Fibroblast of the aortic adventitia (primary cell): Measurements from ENCODE around the gene ZNF652. TPM values are rescaled to one million over a fixed set of nuclear protein-coding genes. Genes with fewer than 3 reads are reported as not detected.

Experiments used
- DNase-seq: peaks from one replicate; pipeline ENCODE4 v3.0.0-alpha.2; 2010; ENCODE audit warnings: low read depth
- H3K4me3 ChIP-seq: 2 replicates; pipeline ENCODE4 v1.5.1; 2011; ENCODE audit warnings: low read depth, mild to moderate bottlenecking, control low read depth, low read length, moderate library complexity
- total RNA-seq: library from RNA; depleted of rRNA; stranded (reverse); fragments of >200 nt; gene quantifications from 2 replicates; pipeline ENCODE4 v1.2.3, GENCODE V29; 2012; ENCODE audit warnings: low replicate concordance
- TF ChIP-seq, protein P1 (sequence below): IDR thresholded peaks from 2 replicates; pipeline ENCODE4 v1.5.1; 2011; ENCODE audit warnings: mild to moderate bottlenecking, low read length, control low read depth, inconsistent platforms; ENCODE audit not compliant: insufficient read depth

ZNF652 gene
- total RNA-seq, 1 donor = 25.6 TPM

DNA sequence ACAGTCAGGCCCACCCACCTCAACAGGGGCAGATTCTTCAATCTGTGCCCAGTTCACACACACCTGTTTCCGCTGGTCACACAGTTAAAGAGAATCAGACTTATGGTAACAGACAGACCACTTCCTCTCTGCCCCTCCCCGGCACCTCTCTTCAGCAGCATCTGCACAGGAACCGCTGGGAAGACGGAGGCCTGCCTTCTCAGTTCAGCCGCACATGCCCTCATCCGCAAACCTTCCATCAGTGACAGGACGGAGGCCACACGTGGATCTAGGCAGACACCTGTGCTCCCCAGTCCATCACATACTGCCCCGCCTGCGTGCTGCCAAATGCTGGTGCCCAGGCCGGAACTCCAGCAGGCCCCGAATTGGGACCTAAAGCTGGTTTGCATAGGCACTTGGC is 42.3 kb upstream of the ZNF652 start:
- no peak for DNase-seq
- TF ChIP-seq, protein P1, sequence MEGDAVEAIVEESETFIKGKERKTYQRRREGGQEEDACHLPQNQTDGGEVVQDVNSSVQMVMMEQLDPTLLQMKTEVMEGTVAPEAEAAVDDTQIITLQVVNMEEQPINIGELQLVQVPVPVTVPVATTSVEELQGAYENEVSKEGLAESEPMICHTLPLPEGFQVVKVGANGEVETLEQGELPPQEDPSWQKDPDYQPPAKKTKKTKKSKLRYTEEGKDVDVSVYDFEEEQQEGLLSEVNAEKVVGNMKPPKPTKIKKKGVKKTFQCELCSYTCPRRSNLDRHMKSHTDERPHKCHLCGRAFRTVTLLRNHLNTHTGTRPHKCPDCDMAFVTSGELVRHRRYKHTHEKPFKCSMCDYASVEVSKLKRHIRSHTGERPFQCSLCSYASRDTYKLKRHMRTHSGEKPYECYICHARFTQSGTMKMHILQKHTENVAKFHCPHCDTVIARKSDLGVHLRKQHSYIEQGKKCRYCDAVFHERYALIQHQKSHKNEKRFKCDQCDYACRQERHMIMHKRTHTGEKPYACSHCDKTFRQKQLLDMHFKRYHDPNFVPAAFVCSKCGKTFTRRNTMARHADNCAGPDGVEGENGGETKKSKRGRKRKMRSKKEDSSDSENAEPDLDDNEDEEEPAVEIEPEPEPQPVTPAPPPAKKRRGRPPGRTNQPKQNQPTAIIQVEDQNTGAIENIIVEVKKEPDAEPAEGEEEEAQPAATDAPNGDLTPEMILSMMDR = no peak
- no peak overlapping the region for H3K4me3 ChIP-seq

DNA sequence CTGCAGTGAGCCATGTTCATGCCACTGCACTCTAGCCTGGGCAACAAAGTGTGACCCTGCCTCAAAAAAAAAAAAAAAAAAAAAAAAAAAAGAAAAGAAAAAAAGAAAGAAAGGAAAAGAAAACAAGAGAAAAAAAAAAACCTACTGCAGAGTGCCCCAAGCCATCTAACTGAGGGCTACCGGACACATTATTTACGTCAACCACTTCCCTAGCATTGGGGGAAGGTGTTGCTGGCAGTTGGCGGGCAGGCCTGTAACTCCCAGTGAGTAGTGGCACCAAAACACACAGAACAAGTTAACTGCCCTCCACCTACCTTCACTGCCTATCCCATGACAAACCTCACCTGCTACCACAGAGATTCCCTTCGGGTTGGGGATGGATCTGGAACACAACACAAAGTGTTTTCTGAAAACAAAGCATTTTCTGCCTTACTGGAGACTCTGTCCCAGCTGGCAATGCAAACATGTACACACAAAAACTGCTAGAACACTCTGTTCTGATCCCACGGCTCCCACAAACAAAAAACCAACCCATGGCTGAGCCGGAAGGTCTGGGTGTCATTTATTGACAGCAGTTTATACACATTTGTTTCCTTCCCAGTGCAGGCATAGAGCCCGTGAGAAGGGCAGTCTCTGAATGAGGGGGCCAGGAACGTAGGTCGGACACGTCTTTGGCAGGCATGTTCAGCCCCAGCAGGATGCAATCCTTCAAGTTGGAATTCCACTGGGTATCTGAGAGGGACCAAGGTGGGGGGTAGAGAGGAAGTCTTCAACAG is 41.7 kb upstream of the ZNF652 start:
- TF ChIP-seq, protein P1 = no peak
- DNase-seq = no peak
- H3K4me3 ChIP-seq = no peak overlapping the region

DNA sequence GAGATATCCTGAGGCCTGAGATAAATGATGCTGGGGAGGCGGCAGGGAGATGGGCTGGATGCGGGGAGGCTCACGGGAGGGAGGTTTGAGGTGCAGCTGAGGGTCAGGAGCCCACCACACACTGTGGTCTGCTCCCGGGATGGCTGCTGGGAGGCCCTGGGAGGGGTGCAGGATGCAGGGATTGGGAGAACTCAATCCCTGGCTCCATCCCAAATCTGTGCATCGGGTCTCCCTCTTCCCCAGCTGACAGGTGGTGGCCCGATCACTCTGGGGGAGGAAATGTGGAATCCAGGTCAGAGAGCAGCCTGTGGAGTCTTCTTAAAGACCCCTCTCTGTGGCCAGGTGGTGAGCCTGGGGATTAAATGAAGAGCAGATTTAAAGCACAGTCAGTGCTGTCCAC is 40.7 kb upstream of the ZNF652 start:
- no peak overlapping the region for H3K4me3 ChIP-seq
- DNase-seq = no peak
- TF ChIP-seq, protein P1 = no peak

DNA sequence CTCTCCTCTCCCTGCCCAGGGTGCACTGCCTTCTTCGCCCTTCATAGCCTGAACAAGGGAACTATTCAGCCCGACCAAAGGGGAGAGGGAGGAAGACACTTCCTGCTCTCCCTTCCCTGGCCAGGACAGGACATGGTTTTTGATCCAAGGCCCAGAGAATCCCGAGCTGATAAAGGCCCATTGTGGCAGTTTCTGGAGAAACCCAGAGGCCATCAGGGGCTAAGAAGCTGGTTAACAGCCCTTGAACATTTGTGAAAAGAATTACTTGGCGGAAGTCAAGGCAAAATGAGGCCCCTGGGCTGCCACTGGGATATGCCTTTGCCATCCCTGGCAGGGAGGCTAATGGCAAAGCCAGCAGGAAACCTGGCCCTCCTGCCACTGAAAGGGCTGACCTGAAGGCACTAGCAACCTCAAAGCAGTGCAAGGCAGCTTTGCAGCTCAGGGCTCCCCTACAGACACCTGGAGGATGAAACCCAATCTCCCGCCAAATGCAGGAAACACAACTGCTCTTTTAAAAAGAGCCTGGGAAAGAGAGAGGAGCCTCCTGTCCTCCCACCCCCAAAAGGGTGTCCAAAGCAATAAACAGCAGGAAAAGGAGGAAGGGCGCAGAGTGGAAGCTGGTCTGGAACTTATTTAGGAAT is 40.0 kb upstream of the ZNF652 start:
- H3K4me3 ChIP-seq = no peak overlapping the region
- TF ChIP-seq, protein P1 = no peak
- DNase-seq = no peak

DNA sequence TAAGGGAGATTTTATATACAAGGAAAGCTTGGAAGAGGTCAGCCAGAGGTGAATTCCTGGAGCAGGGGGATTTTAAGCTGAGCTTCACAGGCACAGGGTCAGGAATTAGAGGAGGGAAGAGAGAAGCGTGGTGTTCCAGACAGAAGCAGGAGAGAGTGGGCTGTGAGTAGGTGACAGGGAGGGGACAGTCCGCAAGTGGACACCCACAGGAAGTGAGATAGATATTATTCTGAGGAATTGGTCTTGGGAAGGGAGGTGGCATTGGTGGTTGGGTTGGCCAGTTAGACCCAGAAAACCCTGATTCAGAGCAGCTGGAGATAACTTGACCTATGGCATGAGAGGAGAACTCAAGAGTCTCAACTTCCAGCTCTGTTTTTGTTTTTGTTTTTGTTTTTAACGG is 37.9 kb upstream of the ZNF652 start:
- DNase-seq = no peak
- TF ChIP-seq, protein P1 = no peak
- H3K4me3 ChIP-seq = no peak overlapping the region

DNA sequence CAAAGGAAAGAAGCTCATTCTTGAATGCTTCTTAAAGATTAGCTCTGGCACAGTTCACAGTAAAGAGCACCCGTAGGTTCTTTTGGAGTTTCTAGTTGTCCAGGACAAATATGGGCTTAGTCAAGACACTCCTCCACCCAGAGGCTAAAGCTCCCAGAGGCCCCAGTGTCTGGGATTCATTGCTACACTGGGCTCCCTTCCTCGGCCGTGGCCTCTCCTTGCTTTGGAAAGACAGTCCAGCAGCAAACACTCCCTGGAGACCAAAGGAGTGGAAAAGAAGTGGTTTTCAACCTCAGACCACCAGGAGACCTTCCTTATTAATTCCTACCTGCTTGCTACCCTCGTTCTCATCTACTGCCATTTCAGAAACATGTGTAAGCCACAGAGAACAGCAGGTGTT is 35.5 kb upstream of the ZNF652 start:
- TF ChIP-seq, protein P1 = no peak
- no peak overlapping the region for H3K4me3 ChIP-seq
- DNase-seq = no peak
